TTC549 (cell line): ENCODE results near the gene ASCL2.
"Not testable (repeated sequence)": the region's sequence is repeated elsewhere in the genome, so short reads cannot be mapped to it uniquely, and the experiment has no call there.

Source experiments
- FAIRE-seq: peaks from 2 replicates; lab custom pipeline; 2012; peaks lifted over from hg19 to GRCh38; lab: Jason Lieb, UNC

Gene ASCL2

GRCh38 chr11:2296913-2297622 lies 26.7 kb upstream of the ASCL2 start:
- FAIRE-seq, result no peak

GRCh38 chr11:2295971-2296912 lies 25.9 kb upstream of the ASCL2 start:
- no peak for FAIRE-seq

GRCh38 chr11:2294926-2295290 lies 24.5 kb upstream of the ASCL2 start:
- FAIRE-seq, result no peak

- FAIRE-seq, result no peak
Observed at GRCh38 chr11:2293984-2294925, 23.9 kb upstream of the ASCL2 start.

- no peak for FAIRE-seq
Observed at GRCh38 chr11:2293531-2293971, 23.2 kb upstream of the ASCL2 start.

- no peak for FAIRE-seq
Observed at GRCh38 chr11:2290351-2290841, 20.0 kb upstream of the ASCL2 start.

- FAIRE-seq, result no peak
Observed at GRCh38 chr11:2289859-2290258, 19.5 kb upstream of the ASCL2 start.

- FAIRE-seq, result no peak
Observed at GRCh38 chr11:2289350-2289749, 19.0 kb upstream of the ASCL2 start.

- FAIRE-seq, result no peak
Observed at GRCh38 chr11:2287091-2287490, 16.7 kb upstream of the ASCL2 start.

GRCh38 chr11:2286350-2286749 lies 16.0 kb upstream of the ASCL2 start:
- FAIRE-seq, result not testable (repeated sequence)

GRCh38 chr11:2280208-2280607 lies 9.8 kb upstream of the ASCL2 start:
- FAIRE-seq, result no peak

GRCh38 chr11:2277933-2278523 lies 7.6 kb upstream of the ASCL2 start:
- FAIRE-seq, result no peak

GRCh38 chr11:2277008-2277346 lies 6.6 kb upstream of the ASCL2 start:
- FAIRE-seq, result no peak

- no peak for FAIRE-seq
Observed at GRCh38 chr11:2276280-2277007, 6.1 kb upstream of the ASCL2 start.

GRCh38 chr11:2275334-2276279 lies 5.2 kb upstream of the ASCL2 start:
- FAIRE-seq, result no peak

- FAIRE-seq, result no peak
Observed at GRCh38 chr11:2273771-2274170, 3.4 kb upstream of the ASCL2 start.

GRCh38 chr11:2273311-2273710 lies 2.9 kb upstream of the ASCL2 start:
- FAIRE-seq, result no peak

GRCh38 chr11:2272946-2273280 lies 2.5 kb upstream of the ASCL2 start:
- FAIRE-seq, result no peak

- no peak for FAIRE-seq
Observed at GRCh38 chr11:2272228-2272945, 2.0 kb upstream of the ASCL2 start.
